Smooth muscle cell (in vitro differentiated cells): ENCODE measurements around the gene SEC62. TPM values are rescaled to one million over a fixed set of nuclear protein-coding genes. Genes with fewer than 3 reads are reported as not detected.

Experiments used
- DNase-seq: peaks from one replicate; lab custom pipeline; 2025; ENCODE audit not compliant: unreplicated experiment; lab: John Stamatoyannopoulos, UW
- H2AFZ ChIP-seq: fragments of 200-600 bp; sonication (generic); 2 replicates; pipeline ENCODE4 v1.6.0; 2016; ENCODE audit warnings: antibody characterized with exemption, low read depth, mild to moderate bottlenecking
- H3F3A ChIP-seq: fragments of 200-600 bp; sonication (generic); 2 replicates; pipeline ENCODE4 v1.6.0; 2017; ENCODE audit warnings: antibody characterized with exemption, low read depth
- H3K27ac ChIP-seq: fragments of 200-600 bp; sonication (generic); 2 replicates; pipeline ENCODE4 v1.5.1; 2016; ENCODE audit warnings: low read depth, mild to moderate bottlenecking
- H3K27me3 ChIP-seq: fragments of 200-600 bp; sonication (generic); 2 replicates; pipeline ENCODE4 v1.6.1; 2016; ENCODE audit warnings: low read depth, mild to moderate bottlenecking
- H3K36me3 ChIP-seq: fragments of 200-600 bp; sonication (generic); 2 replicates; pipeline ENCODE4 v1.5.1; 2016; ENCODE audit warnings: low read depth
- H3K4me1 ChIP-seq: fragments of 200-600 bp; sonication (generic); 2 replicates; pipeline ENCODE4 v1.5.1; 2016; ENCODE audit warnings: low read depth
- H3K4me2 ChIP-seq: fragments of 200-600 bp; sonication (generic); 2 replicates; pipeline ENCODE4 v1.6.0; 2016; ENCODE audit warnings: mild to moderate bottlenecking
- H3K4me3 ChIP-seq: fragments of 200-600 bp; sonication (generic); 2 replicates; pipeline ENCODE4 v1.5.1; 2016; ENCODE audit warnings: mild to moderate bottlenecking
- H3K79me2 ChIP-seq: fragments of 200-600 bp; sonication (generic); 2 replicates; pipeline ENCODE4 v1.6.0; 2016; ENCODE audit warnings: low read depth, mild to moderate bottlenecking
- H3K9ac ChIP-seq: fragments of 200-600 bp; sonication (generic); 2 replicates; pipeline ENCODE4 v1.6.0; 2016; ENCODE audit warnings: low read depth
- H3K9me3 ChIP-seq: fragments of 200-600 bp; sonication (generic); replicated peaks from 2 replicates; pipeline ENCODE4 v1.5.1; 2016; ENCODE audit warnings: low read depth
- H4K20me1 ChIP-seq: fragments of 200-600 bp; sonication (generic); 2 replicates; pipeline ENCODE4 v1.6.0; 2016; ENCODE audit warnings: low read depth
- WGBS: methylation state at CpG from one replicate; pipeline ENCODE4 v1.1.7; 2016; ENCODE audit warnings: low lambda C conversion rate; 5-methylcytosine and 5-hydroxymethylcytosine counted together
- polyA plus RNA-seq: library from polyadenylated mRNA; unstranded; fragments of >200 nt; fragmentation: Nextera tagmentation; extraction: Ambion mirVana; gene quantifications from 2 replicates; pipeline ENCODE4 v1.2.1, GENCODE V29; 2016
- total RNA-seq: library from RNA; depleted of rRNA; stranded (reverse); fragments of >200 nt; gene quantifications from 2 replicates; pipeline ENCODE4 v1.2.3, GENCODE V29; 2014
- TF ChIP-seq, protein P1 (sequence below): fragments of 200-600 bp; sonication (generic); IDR thresholded peaks from 2 replicates; pipeline ENCODE4 v1.5.1; 2017; ENCODE audit warnings: borderline replicate concordance, mild to moderate bottlenecking, antibody characterized with exemption; ENCODE audit not compliant: insufficient read depth, poor library complexity, severe bottlenecking

SEC62 gene
- total and polyA plus RNA-seq, 2 experiments from 2014 or later = 41.0 to 125 TPM

- Histone ChIP-seq H2AFZ (no peak overlapping the region), H3K4me3 (no peak overlapping the region), H4K20me1 (no peaks in the 10 kb centered on the region), H3K36me3 (no peaks in the 10 kb centered on the region), H3F3A (peaks cover 4% of the 10 kb centered on the region), H3K27me3 (no peaks in the 10 kb centered on the region), H3K4me1 (no peaks in the 10 kb centered on the region), H3K9ac (no peak overlapping the region), H3K9me3 (no peaks in the 10 kb centered on the region), H3K4me2 (no peak overlapping the region), H3K79me2 (no peaks in the 10 kb centered on the region), H3K27ac (no peak overlapping the region)
- TF ChIP-seq, protein P1, sequence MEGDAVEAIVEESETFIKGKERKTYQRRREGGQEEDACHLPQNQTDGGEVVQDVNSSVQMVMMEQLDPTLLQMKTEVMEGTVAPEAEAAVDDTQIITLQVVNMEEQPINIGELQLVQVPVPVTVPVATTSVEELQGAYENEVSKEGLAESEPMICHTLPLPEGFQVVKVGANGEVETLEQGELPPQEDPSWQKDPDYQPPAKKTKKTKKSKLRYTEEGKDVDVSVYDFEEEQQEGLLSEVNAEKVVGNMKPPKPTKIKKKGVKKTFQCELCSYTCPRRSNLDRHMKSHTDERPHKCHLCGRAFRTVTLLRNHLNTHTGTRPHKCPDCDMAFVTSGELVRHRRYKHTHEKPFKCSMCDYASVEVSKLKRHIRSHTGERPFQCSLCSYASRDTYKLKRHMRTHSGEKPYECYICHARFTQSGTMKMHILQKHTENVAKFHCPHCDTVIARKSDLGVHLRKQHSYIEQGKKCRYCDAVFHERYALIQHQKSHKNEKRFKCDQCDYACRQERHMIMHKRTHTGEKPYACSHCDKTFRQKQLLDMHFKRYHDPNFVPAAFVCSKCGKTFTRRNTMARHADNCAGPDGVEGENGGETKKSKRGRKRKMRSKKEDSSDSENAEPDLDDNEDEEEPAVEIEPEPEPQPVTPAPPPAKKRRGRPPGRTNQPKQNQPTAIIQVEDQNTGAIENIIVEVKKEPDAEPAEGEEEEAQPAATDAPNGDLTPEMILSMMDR = no peak
- no peak for DNase-seq
- 100% methylated on average over 3 of the region's 3 CpGs for WGBS
Observed at GRCh38 chr3:169946336-169946735, 20.3 kb upstream of the SEC62 start.

DNA sequence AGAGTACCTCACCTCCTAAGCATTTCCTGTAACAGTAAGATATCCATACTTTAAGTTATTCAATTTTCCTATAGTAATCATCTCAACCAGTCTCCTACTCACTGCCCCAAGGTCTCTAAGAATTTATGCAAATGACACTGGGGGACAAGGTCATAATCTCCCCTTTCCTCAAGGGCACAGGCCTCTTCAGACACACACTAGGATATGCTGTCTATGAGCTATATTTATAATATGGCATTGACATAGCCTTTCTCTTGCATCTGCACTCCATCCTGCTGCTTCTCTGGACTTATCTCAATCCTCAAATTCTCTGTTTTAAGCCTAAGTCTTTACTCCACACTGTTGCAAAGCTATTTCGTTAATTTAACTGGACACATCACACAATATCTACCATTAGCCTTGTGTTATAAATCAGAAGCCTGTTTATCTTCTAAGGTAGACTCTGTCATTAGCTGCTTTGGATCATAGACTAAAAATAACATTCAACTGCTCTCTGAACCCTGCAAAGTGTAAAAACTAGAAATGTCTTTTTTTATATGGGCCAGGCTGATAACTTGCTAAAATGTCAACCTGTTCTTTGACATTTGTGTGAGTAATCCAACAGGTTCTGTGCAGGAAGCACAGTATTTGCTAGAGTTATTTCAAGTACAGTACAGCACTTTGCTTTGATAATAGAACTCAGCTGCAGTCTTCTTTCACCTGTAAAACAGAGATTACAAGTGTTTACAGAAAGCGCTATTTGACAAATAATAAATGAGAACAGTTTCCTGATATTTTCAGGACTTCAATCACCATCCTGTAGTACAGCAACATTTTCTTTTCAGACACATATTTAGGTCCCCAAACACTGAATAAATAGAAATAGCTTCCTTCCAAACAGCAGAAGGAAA is 17.8 kb upstream of the SEC62 start:
- peaks cover 4% of the 10 kb centered on the region for H3F3A ChIP-seq
- no peak overlapping the region for H3K4me2 ChIP-seq
- H2AFZ ChIP-seq = no peak overlapping the region
- H3K4me1 ChIP-seq = no peaks in the 10 kb centered on the region
- no peak for DNase-seq
- WGBS = 79% methylated on average over 2 of the region's 2 CpGs
- TF ChIP-seq, protein P1 = no peak
- no peaks in the 10 kb centered on the region for H3K79me2 ChIP-seq
- no peak overlapping the region for H3K27ac ChIP-seq
- H3K27me3 ChIP-seq = no peaks in the 10 kb centered on the region
- no peaks in the 10 kb centered on the region for H4K20me1 ChIP-seq
- H3K9ac ChIP-seq = no peak overlapping the region
- H3K4me3 ChIP-seq = no peak overlapping the region
- no peaks in the 10 kb centered on the region for H3K9me3 ChIP-seq
- H3K36me3 ChIP-seq = no peaks in the 10 kb centered on the region

DNA sequence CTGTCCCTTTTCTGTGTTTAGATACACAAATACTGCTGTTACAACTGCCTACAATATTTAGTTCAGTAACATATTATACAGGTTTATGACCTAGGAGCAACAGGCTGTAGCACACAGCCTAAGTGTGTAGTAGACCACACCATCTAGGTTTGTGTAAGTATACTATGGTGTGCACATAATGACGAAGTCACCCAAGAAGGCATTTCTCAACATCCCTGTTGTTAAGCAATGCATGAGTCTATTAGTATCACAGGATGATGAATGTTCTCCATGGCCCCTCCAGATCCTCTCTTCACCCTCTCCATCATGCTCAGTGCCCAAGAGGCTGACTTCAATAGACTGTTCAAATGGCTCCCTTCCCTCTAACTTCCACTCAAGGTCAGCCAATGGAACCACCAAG is 14.6 kb upstream of the SEC62 start:
- no peak for DNase-seq
- no peak overlapping the region for H3K27ac ChIP-seq
- 95% methylated on average over 1 of the region's 1 CpG for WGBS
- H3K36me3 ChIP-seq = no peaks in the 10 kb centered on the region
- no peak overlapping the region for H3K4me3 ChIP-seq
- no peaks in the 10 kb centered on the region for H3K27me3 ChIP-seq
- H3K4me1 ChIP-seq = no peaks in the 10 kb centered on the region
- peaks cover 4% of the 10 kb centered on the region for H3F3A ChIP-seq
- H3K79me2 ChIP-seq = no peaks in the 10 kb centered on the region
- H4K20me1 ChIP-seq = no peaks in the 10 kb centered on the region
- H2AFZ ChIP-seq = no peak overlapping the region
- no peak overlapping the region for H3K4me2 ChIP-seq
- H3K9me3 ChIP-seq = no peaks in the 10 kb centered on the region
- H3K9ac ChIP-seq = no peak overlapping the region
- TF ChIP-seq, protein P1 = no peak
